ENCODE results near the gene CD99L2.
A peak's percentile ranks its signal among the peaks of the same experiment; 100 is the strongest.
"Not testable (repeated sequence)": the region's sequence is repeated elsewhere in the genome, so short reads cannot be mapped to it uniquely, and the experiment has no call there.

CD99L2 gene

DNA sequence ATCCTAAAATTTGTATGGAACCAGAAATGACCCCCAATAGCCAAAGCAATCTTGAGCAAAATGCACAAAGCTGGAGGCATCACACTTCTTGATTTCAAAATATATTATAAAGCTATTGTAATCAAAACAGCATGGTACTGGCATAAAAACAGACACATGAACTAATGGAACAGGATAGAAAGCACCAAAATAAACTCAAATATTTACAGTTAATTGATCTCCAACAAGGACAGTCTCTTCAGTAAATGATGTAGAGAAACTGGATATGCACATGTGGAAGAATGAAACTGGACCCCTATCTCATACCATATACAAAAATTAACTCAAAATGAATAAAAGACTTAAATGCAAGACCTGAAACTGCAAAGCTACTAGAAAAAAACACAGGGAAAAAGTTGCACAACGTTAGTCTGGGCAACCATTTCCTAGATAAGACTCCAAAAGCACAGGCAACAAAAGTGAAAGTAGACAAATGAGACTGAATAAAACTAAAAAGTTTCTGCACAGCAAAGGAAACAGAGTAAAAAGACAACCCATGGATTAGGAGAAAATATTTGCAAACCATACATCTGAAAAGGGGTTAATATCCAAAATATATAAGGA, 64.9 kb downstream of the CD99L2 start:
- no peaks in the 10 kb centered on the region for H3K27me3 ChIP-seq (replicated peaks; ENCODE audit: control insufficient read depth, insufficient read depth, low read length)
- no peak for DNase-seq (ENCODE audit: low read depth)
- no peaks in the 10 kb centered on the region for H3K36me3 ChIP-seq (ENCODE audit: control insufficient read depth, insufficient read depth, low read length, severe bottlenecking)
- peak overlapping the region; percentile 52 for H3K4me3 ChIP-seq (ENCODE audit: low read length)
- peaks cover 8% of the 10 kb centered on the region for H3K9me3 ChIP-seq (ENCODE audit: control insufficient read depth, low read length)
- H3K4me1 ChIP-seq (ENCODE audit: control insufficient read depth, insufficient read depth, low read length), result no peaks in the 10 kb centered on the region
- no peak overlapping the region for H3K9ac ChIP-seq (ENCODE audit: low read length)

DNA sequence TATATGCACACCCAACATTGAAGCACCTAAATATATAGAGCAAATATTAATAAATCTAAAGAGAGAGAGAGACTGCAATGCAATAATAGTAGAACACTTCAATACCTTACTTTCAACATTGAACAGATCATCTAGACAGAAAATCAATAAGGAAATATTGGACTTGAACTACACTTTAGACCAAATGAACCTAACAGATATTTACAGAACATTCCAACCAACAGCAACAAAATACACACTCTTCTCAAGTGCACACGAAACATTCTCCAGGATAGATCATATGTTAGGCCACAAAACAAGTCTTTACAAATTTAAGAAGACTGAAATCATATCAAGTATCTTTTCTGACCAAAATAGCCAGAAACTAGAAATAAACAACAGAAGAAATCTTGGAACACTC, 66.6 kb downstream of the CD99L2 start:
- Histone ChIP-seq H3K4me1 (ENCODE audit: control insufficient read depth, insufficient read depth, low read length) (no peaks in the 10 kb centered on the region), H3K36me3 (ENCODE audit: control insufficient read depth, insufficient read depth, low read length, severe bottlenecking) (no peaks in the 10 kb centered on the region), H3K4me3 (ENCODE audit: low read length) (no peak overlapping the region), H3K9me3 (ENCODE audit: control insufficient read depth, low read length) (peaks cover 8% of the 10 kb centered on the region), H3K27me3 (replicated peaks; ENCODE audit: control insufficient read depth, insufficient read depth, low read length) (no peaks in the 10 kb centered on the region), H3K9ac (ENCODE audit: low read length) (no peak overlapping the region)
- DNase-seq (ENCODE audit: low read depth), result no peak

DNA sequence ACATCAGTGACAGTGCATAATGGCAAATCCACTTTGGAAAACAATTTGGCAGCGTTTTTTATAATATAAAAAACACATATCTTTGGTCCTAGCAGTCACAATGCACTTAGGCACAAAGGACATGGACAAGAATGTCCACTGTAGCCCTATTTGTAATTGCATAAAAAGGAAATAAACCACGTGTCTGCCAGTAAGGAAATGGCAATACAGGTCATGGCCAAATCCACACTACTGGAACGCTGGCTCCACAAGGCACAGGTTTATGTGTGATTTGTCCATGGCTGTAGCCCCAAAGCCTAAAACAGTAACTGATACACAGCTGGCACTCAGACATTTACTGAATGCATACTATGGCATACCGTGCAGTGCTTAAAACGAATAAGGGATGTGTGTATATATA, 69.7 kb downstream of the CD99L2 start:
- no peaks in the 10 kb centered on the region for H3K36me3 ChIP-seq (ENCODE audit: control insufficient read depth, insufficient read depth, low read length, severe bottlenecking)
- H3K4me1 ChIP-seq (ENCODE audit: control insufficient read depth, insufficient read depth, low read length), result no peaks in the 10 kb centered on the region
- no peak overlapping the region for H3K4me3 ChIP-seq (ENCODE audit: low read length)
- H3K9ac ChIP-seq (ENCODE audit: low read length), result no peak overlapping the region
- no peaks in the 10 kb centered on the region for H3K27me3 ChIP-seq (replicated peaks; ENCODE audit: control insufficient read depth, insufficient read depth, low read length)
- H3K9me3 ChIP-seq (ENCODE audit: control insufficient read depth, low read length), result peaks cover 8% of the 10 kb centered on the region
- DNase-seq (ENCODE audit: low read depth), result no peak

DNA sequence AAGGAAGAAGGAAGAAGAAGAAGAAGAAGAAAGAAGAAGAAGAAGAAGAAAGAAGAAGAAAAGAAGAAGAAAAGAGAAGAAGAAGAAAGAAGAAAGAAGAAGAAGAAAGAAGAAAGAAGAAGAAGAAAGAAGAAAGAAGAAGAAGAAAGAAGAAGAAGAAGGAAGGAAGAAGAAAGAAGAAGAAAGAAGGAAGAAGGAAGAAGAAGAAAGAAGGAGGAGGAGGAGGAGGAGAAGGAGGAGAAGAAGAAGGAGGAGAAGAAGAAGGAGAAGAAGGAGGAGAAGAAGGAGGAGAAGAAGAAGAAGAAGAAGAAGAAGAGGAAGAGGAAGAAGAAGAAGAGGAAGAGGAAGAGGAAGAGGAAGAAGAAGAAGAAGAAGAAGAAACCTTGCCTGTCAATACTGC, 74.1 kb downstream of the CD99L2 start:
- not testable (repeated sequence) for H3K36me3 ChIP-seq (ENCODE audit: control insufficient read depth, insufficient read depth, low read length, severe bottlenecking); H3K9ac ChIP-seq (ENCODE audit: low read length); H3K4me1 ChIP-seq (ENCODE audit: control insufficient read depth, insufficient read depth, low read length); H3K27me3 ChIP-seq (replicated peaks; ENCODE audit: control insufficient read depth, insufficient read depth, low read length); H3K4me3 ChIP-seq (ENCODE audit: low read length); DNase-seq (ENCODE audit: low read depth); H3K9me3 ChIP-seq (ENCODE audit: control insufficient read depth, low read length)

DNA sequence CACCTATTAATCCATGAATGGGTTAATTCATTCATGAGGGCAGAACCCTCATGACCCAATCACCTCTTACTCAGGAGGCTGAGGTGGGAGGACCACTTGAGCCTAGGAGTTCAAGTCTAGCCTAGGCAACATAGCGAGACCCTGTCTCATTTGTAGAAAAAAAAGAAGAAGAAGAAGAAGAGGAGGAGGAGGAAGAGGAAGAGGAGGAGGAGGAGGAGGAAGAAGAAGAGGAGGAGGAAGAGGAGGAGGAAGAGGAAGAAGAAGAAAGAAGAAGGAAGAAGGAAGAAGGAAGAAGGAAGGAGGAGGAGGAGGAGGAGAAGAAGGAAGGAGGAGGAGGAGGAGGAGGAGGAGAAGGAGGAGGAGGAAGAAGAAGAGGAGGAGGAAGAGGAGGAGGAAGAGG, 74.6 kb downstream of the CD99L2 start:
- not testable (repeated sequence) for H3K36me3 ChIP-seq (ENCODE audit: control insufficient read depth, insufficient read depth, low read length, severe bottlenecking); DNase-seq (ENCODE audit: low read depth); H3K9me3 ChIP-seq (ENCODE audit: control insufficient read depth, low read length); H3K4me3 ChIP-seq (ENCODE audit: low read length); H3K27me3 ChIP-seq (replicated peaks; ENCODE audit: control insufficient read depth, insufficient read depth, low read length); H3K9ac ChIP-seq (ENCODE audit: low read length); H3K4me1 ChIP-seq (ENCODE audit: control insufficient read depth, insufficient read depth, low read length)

DNA sequence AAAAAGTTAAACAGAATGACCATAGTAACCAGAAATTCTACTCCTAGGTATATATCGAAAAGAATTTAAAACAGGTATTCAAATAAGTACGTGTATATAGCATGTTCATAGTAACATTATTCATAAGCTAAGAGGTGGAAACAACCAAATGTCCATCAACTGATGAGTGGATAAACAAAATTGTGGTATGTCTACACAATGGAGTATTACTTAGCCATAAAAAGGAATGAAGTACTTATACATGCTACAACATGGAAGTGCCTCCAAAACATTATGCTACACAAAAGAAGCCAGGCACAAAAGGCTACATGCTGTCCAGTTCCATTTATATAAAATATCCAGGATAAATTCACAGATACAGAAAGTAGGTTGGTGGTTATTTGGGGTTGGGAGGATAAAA, 76.5 kb downstream of the CD99L2 start:
- Histone ChIP-seq H3K9me3 (ENCODE audit: control insufficient read depth, low read length) (peaks cover 8% of the 10 kb centered on the region), H3K9ac (ENCODE audit: low read length) (no peak overlapping the region), H3K4me1 (ENCODE audit: control insufficient read depth, insufficient read depth, low read length) (no peaks in the 10 kb centered on the region), H3K27me3 (replicated peaks; ENCODE audit: control insufficient read depth, insufficient read depth, low read length) (no peaks in the 10 kb centered on the region), H3K4me3 (ENCODE audit: low read length) (no peak overlapping the region), H3K36me3 (ENCODE audit: control insufficient read depth, insufficient read depth, low read length, severe bottlenecking) (no peaks in the 10 kb centered on the region)
- DNase-seq (ENCODE audit: low read depth), result no peak

DNA sequence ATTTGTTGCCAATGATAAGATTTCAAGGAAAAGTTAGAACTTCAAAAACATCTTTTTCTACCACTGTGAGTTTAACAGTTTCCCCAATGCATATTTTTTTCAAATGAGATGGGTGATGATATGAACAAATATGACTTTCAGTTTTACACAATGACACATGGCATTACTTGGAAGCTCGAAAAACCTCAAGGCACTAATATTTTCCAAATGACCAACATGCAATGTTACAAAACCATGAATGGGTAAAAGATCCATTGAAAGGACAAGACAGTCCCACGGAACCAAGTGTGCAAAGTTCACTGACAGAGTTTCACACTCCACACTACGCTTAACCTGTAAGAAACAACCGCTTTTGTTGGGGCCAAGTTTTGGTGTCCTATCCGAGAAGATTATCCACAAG, 84.5 kb downstream of the CD99L2 start:
- Histone ChIP-seq H3K27me3 (replicated peaks; ENCODE audit: control insufficient read depth, insufficient read depth, low read length) (no peaks in the 10 kb centered on the region), H3K9ac (ENCODE audit: low read length) (no peak overlapping the region), H3K36me3 (ENCODE audit: control insufficient read depth, insufficient read depth, low read length, severe bottlenecking) (no peaks in the 10 kb centered on the region)

DNA sequence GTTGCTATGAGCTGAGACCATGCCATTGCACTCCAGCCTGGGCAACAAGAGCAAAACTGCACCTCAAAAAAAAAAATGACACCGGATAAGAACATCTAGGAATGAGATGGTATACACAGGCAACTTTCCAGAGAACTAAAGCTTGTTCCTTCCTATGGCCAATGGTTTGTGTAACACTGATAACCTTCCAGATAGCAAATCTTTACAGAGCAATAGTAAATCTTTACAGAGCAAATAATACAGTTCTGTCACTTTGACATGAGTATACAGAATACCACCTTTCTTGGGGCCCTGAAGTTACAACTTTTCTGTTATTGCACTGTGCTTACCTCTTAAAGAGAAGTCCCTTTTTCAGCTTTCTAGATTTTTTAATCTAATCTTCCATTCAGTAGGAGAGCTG, 91.6 kb downstream of the CD99L2 start:
- Histone ChIP-seq H3K27me3 (replicated peaks; ENCODE audit: control insufficient read depth, insufficient read depth, low read length) (no peaks in the 10 kb centered on the region), H3K4me3 (ENCODE audit: low read length) (no peak overlapping the region), H3K36me3 (ENCODE audit: control insufficient read depth, insufficient read depth, low read length, severe bottlenecking) (no peaks in the 10 kb centered on the region), H3K9me3 (ENCODE audit: control insufficient read depth, low read length) (no peaks in the 10 kb centered on the region), H3K9ac (ENCODE audit: low read length) (no peak overlapping the region), H3K4me1 (ENCODE audit: control insufficient read depth, insufficient read depth, low read length) (no peaks in the 10 kb centered on the region)
- no peak for DNase-seq (ENCODE audit: low read depth)

More for the DNA sequence above, 84.5 kb downstream of the CD99L2 start:
- Histone ChIP-seq H3K9me3 (ENCODE audit: control insufficient read depth, low read length) (no peaks in the 10 kb centered on the region), H3K4me3 (ENCODE audit: low read length) (no peak overlapping the region), H3K4me1 (ENCODE audit: control insufficient read depth, insufficient read depth, low read length) (peaks cover 2% of the 10 kb centered on the region)
- DNase-seq (ENCODE audit: low read depth), result peak; percentile 1

DNA sequence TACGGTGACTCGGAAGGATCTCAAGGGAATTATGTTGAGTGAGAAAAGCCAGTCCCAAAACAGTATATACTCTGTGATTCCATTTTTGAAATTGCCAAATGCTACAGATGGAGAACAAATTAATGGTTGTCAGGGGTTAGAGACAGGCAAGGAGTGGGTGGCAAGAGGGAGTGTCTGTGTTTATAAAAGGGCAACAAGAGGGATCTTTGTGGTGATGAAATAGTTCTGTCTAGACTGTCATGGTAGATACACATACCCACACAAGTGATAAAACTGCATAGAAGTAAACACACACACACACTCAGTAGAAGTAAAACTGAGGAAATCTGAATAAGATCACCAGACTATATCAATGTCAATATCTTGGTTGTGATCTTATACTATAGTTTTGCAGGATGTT, 92.7 kb downstream of the CD99L2 start:
- no peaks in the 10 kb centered on the region for H3K9me3 ChIP-seq (ENCODE audit: control insufficient read depth, low read length)
- H3K9ac ChIP-seq (ENCODE audit: low read length), result no peak overlapping the region
- no peak overlapping the region for H3K4me3 ChIP-seq (ENCODE audit: low read length)
- no peaks in the 10 kb centered on the region for H3K4me1 ChIP-seq (ENCODE audit: control insufficient read depth, insufficient read depth, low read length)
- H3K36me3 ChIP-seq (ENCODE audit: control insufficient read depth, insufficient read depth, low read length, severe bottlenecking), result no peaks in the 10 kb centered on the region
- no peaks in the 10 kb centered on the region for H3K27me3 ChIP-seq (replicated peaks; ENCODE audit: control insufficient read depth, insufficient read depth, low read length)
- no peak for DNase-seq (ENCODE audit: low read depth)

DNA sequence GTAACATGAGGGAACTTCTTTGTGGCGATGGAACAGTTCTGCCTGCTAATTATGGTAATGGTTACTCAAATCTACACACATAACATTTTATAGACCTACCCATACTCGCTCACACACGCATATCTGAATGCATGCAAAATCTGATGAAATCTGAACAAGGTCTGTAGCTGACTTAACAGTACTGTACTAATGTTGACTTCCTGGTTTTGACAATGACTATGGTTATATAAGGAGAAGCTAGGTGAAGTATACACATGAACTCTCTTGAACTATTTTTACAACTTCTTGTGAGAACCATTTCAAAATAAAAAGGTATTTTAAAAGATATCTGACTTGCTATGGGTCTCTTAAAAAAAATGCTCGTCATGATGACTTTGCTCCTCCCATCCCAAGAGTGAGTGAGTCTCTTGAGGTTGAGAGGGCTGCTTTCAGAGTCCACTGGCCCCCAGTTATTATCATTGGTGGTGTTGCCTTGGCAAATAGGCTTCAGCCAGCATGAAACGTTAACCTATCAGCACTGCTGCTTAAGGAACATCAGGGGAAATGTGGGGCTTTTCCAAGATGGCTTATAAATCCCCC, 105.4 kb downstream of the CD99L2 start:
- Histone ChIP-seq H3K4me3 (ENCODE audit: low read length) (no peak overlapping the region), H3K4me1 (ENCODE audit: control insufficient read depth, insufficient read depth, low read length) (no peaks in the 10 kb centered on the region), H3K36me3 (ENCODE audit: control insufficient read depth, insufficient read depth, low read length, severe bottlenecking) (peaks cover 43% of the 10 kb centered on the region), H3K9me3 (ENCODE audit: control insufficient read depth, low read length) (peaks cover 13% of the 10 kb centered on the region), H3K27me3 (replicated peaks; ENCODE audit: control insufficient read depth, insufficient read depth, low read length) (peaks cover 3% of the 10 kb centered on the region), H3K9ac (ENCODE audit: low read length) (no peak overlapping the region)
- no peak for DNase-seq (ENCODE audit: low read depth)

DNA sequence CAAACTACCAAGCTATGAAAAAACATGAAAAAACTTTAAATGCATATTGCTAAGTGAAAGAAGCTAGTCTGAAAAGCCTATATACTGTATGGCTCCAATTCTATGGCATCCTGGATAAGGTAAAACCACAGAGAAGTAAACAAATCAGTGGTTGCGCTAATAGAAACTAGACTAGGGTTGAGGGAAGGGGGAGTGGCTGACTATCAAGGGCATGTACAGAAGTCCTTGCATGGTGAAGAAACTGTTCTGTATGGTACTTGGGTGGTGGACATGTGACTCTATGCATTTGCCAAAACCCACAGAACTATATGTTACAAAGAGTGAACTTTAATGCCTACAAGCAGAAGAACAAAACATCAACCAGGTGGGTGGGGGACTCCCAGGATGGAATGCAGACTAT, 108.4 kb downstream of the CD99L2 start:
- Histone ChIP-seq H3K27me3 (replicated peaks; ENCODE audit: control insufficient read depth, insufficient read depth, low read length) (peaks cover 3% of the 10 kb centered on the region), H3K9ac (ENCODE audit: low read length) (no peak overlapping the region), H3K4me3 (ENCODE audit: low read length) (no peak overlapping the region), H3K4me1 (ENCODE audit: control insufficient read depth, insufficient read depth, low read length) (no peaks in the 10 kb centered on the region), H3K36me3 (ENCODE audit: control insufficient read depth, insufficient read depth, low read length, severe bottlenecking) (peaks cover 38% of the 10 kb centered on the region), H3K9me3 (ENCODE audit: control insufficient read depth, low read length) (peaks cover 13% of the 10 kb centered on the region)
- no peak for DNase-seq (ENCODE audit: low read depth)

DNA sequence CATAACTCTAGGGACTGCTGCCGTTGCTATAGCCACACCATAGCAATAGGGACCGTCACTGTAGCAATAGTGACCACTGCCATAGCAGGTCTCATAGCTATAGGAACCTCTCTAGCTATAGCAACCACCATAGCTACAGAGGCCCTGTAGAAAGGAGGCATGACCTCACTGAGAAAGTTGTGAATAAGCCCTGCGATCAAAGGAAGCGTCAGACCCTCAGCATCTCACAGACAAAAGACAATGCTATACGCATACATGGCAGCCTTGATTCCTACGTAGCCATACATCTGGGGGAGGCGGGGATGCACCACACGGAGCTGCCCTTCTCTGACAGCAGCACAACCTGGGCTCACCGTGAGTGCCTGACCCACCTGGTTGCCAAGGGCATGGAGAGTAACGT, 116.8 kb downstream of the CD99L2 start:
- no peaks in the 10 kb centered on the region for H3K4me1 ChIP-seq (ENCODE audit: control insufficient read depth, insufficient read depth, low read length)
- H3K27me3 ChIP-seq (replicated peaks; ENCODE audit: control insufficient read depth, insufficient read depth, low read length), result peaks cover 3% of the 10 kb centered on the region
- no peak overlapping the region for H3K4me3 ChIP-seq (ENCODE audit: low read length)
- H3K36me3 ChIP-seq (ENCODE audit: control insufficient read depth, insufficient read depth, low read length, severe bottlenecking), result no peaks in the 10 kb centered on the region
- H3K9me3 ChIP-seq (ENCODE audit: control insufficient read depth, low read length), result no peaks in the 10 kb centered on the region
- no peak overlapping the region for H3K9ac ChIP-seq (ENCODE audit: low read length)
- DNase-seq (ENCODE audit: low read depth), result no peak
